Adipose tissue (tissue), 3 donors: ENCODE results near the gene CEP97. TPM values are rescaled to one million over a fixed set of nuclear protein-coding genes. Genes with fewer than 3 reads are reported as not detected.
"Not testable (repeated sequence)": the region's sequence is repeated elsewhere in the genome, so short reads cannot be mapped to it uniquely, and the experiment has no call there.

Experiments
- H3K27ac ChIP-seq: one replicate; pipeline ENCODE4 v1.5.1; 2013; ENCODE audit warnings: low read depth, low read length
- WGBS, 3 donors: extraction: QIAGEN DNeasy Blood & Tissue Kit; methylation state at CpG; one replicate each; pipeline ENCODE4 v1.1.7; 2013; 5-methylcytosine and 5-hydroxymethylcytosine counted together
- polyA plus RNA-seq, 3 donors: library from polyadenylated mRNA; stranded (reverse); fragments of 200-250 nt; gene quantifications; one replicate each; pipeline ENCODE4 v1.2.3, GENCODE V29; 2013
- donor health status: healthy with polysubstance abuse.
- donor health status: Bipolar disorder and iron deficiency.
- donor health status: healthy.

Gene CEP97
- polyA plus RNA-seq, 3 donors = 0.72 to 1.8 (median 1.0) TPM

DNA sequence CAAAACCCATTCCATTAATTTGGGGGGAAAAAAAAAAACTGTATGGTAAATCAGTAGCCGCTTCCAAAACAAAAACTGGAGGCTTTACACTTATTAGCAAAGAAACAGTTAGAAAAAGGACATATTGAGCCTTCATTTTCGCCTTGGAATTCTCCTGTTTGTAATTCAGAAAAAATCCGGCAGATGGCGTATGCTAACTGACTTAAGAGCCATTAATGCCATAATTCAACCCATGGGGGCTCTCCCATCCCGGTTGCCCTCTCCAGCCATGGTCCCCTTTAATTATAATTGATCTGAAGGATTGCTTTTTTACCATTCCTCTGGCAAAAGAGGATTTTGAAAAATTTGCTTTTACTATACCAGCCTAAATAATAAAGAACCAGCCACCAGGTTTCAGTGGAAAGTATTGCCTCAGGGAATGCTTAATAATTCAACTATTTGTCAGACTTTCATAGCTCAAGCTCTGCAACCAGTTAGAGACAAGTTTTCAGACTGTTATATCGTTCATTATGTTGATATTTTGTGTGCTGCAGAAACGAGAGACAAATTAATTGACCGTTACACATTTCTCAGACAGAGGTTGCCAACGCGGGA lies 28.5 kb upstream of the CEP97 start:
- no peak overlapping the region for H3K27ac ChIP-seq
- 34 to 37% (median 37%) methylated on average over 10 of the region's 10 CpGs for WGBS, 3 donors

- WGBS, 3 donors = 80 to 88% (median 80%) methylated on average over 7 of the region's 7 CpGs
- no peak overlapping the region for H3K27ac ChIP-seq
Observed at GRCh38 chr3:101701696-101702634, 22.4 kb upstream of the CEP97 start.

GRCh38 chr3:101702726-101703125 lies 21.7 kb upstream of the CEP97 start:
- WGBS, 3 donors = 93 to 98% (median 97%) methylated on average over 1 of the region's 1 CpG
- no peak overlapping the region for H3K27ac ChIP-seq

GRCh38 chr3:101703169-101703568 lies 21.2 kb upstream of the CEP97 start:
- WGBS, 3 donors = 75 to 91% (median 88%) methylated on average over 2 of the region's 2 CpGs
- H3K27ac ChIP-seq = no peak overlapping the region

DNA sequence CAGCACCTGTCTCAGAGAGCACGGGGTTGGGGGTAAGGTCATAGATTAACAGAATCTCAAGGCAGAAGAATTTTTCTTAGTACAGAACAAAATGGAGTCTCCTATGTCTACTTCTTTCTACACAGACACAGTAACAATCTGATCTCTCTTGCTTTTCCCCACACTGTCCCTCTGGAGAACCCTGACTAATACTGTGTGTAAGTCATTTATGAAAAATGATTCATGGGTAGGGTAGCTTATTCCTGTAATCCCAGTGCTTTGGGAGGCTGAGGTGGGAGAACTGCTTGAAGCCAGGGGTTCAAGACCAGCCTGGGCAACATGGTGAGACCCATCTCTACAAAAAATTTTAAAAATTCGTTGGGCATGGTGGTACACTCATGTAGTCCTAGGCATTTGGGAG lies 19.8 kb upstream of the CEP97 start:
- not testable (repeated sequence) for H3K27ac ChIP-seq
- WGBS, 3 donors = 46 to 71% (median 61%) methylated on average over 2 of the region's 2 CpGs

DNA sequence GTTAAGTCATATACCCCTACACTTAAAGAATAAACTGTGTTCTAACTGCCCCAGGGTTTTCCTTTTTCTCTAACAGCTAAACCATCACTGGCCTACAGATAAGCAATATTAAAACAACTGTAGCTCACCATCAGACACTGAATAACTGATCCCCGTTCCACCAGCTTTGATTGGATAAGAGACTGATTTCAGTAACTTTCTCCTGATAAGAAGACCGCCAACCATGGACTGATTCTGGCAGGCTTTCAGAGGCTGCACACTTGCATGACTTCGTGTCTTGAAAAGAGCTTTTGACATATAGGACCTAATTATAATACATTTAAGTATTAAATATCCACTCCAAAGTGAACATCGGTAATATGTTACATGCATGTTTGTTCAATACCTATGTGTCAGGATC lies 15.3 kb upstream of the CEP97 start:
- 41 to 71% (median 70%) methylated on average over 4 of the region's 4 CpGs for WGBS, 3 donors
- no peak overlapping the region for H3K27ac ChIP-seq

GRCh38 chr3:101718455-101718854 lies 6.0 kb upstream of the CEP97 start:
- H3K27ac ChIP-seq = no peak overlapping the region
- WGBS, 3 donors = 63 to 91% (median 84%) methylated on average over 1 of the region's 1 CpG

GRCh38 chr3:101719604-101720185 lies 4.7 kb upstream of the CEP97 start:
- 91 to 97% (median 93%) methylated on average over 3 of the region's 3 CpGs for WGBS, 3 donors
- H3K27ac ChIP-seq = no peak overlapping the region

DNA sequence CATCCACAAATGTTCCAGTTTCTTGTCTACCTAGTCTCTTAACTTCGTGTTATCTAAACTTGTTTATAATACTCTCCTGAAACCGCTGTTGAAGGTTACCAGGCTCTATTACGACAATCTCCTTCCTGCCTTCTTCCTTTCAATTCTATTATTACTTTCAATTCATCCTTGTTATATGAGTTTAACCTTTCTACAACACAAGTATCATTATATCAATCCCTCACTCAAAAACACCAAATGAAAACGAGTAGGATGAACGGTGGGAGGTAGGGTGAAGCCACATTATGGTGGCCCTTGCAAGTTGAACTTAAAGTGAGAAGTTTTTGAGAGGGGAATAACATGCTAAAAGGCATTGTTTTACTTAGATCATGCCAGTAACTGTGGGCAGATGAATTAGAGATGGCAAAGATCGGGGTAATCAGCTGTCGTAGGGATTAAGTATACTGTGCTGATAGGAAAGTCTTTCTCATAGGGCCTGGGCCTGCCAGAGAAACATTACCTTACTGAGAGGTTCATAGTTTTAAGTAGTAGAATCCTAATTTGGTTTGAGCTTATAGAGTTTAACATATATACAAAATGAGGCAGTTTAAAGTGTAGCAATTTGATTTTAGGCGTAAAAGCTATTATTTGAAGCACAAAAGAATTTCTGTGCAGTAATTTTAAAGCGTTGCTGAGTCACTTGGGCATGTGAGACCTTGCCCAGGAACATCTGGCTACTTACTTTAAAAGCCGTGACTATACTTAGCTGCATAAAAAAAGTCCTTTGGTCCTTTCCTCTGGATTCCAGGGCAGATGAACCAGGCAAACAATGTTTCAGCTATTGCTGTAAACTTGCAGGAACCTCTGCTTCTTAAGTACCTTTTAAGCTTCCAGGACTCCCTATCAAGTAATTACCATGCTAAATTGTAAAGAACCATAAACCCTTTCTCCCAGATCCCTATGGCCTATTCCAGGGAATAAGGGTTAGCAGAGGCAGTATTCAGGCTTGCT lies 3.3 kb upstream of the CEP97 start:
- WGBS, 3 donors = 55 to 60% (median 57%) methylated on average over 10 of the region's 10 CpGs
- no peak overlapping the region for H3K27ac ChIP-seq

- no peak overlapping the region for H3K27ac ChIP-seq
- 48 to 74% (median 62%) methylated on average over 7 of the region's 7 CpGs for WGBS, 3 donors
Observed at GRCh38 chr3:101722394-101723173, 1.8 kb upstream of the CEP97 start.

DNA sequence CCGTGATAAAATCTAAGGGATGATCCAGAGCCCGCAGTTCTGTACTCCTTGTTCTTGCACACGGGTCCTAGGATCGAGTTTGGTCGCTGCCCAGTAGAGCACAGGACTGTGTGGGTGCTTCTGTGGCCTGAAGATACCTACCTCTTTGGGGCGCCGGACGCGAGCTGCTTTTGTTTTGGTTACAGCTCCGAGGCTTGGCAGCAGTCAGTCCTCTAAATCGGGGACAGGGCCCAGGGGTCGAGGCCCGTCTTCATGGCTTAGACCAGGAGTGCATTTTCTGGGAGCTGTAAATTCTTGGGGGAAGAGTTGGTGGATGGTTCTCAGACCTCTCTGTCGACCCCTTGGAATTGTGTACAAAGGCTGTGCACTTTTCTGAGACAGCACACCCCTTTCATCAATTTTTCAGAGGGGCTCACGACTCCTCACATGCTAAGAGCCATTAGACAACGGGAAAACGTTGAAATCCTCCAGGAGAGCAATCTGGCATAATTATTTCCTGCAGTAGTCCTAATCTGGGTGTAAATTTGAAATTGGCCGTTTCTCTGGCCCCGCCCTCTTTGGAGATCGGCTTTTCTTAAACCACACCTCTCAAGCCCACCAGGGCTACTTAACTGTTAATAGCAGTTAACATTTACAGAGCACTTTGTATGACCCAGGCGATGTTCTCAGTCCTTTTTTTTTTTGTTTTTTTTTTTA lies 928 bp downstream of the CEP97 start:
- H3K27ac ChIP-seq = no peak overlapping the region
- 1% methylated on average over 21 of the region's 21 CpGs for WGBS, 3 donors

DNA sequence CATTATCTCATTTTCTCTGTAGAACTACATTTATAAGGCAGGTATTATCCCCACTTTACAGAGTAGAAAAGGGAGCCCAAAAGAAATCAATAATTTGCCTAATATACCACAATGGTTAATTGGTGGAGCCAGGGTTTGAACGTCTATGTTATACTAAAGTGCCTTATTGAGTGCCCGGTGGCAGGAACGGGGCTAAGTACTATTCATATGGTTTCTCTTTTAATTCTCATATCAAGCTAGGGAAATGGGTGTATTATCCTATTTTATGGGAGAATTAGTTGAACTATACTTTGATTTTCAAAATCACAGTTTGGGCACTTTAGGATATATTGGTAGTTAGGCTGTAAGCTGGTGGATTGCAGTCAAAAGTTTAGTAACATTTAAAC lies 1.5 kb downstream of the CEP97 start:
- H3K27ac ChIP-seq = no peak overlapping the region
- 32 to 46% (median 36%) methylated on average over 3 of the region's 3 CpGs for WGBS, 3 donors

- WGBS, 3 donors = 76 to 94% (median 83%) methylated on average over 5 of the region's 5 CpGs
- H3K27ac ChIP-seq = no peak overlapping the region
Observed at GRCh38 chr3:101729586-101729985, 5.2 kb downstream of the CEP97 start.

DNA sequence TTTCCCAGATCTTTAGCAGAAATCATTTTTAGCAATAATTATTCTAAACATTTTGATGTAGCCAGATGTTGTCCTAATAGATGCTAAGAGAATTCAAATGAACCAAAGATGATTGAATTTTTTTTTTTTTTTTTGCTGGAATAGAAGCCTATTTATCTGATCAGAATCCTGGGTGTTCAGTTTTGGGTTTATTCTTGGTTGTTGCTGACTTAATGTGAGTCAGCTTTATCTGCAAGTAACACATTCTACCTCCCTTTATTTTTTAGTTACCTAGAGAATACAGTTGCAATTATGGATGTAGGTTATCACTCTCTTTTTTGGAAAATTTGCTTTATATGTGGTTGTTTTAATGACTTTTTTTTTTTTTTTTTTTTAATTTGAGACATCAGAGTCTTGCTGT lies 6.4 kb downstream of the CEP97 start:
- no peak overlapping the region for H3K27ac ChIP-seq

- no peak overlapping the region for H3K27ac ChIP-seq
- WGBS, 3 donors = 93 to 98% (median 95%) methylated on average over 4 of the region's 4 CpGs
Observed at GRCh38 chr3:101732240-101732641, 7.8 kb downstream of the CEP97 start.

DNA sequence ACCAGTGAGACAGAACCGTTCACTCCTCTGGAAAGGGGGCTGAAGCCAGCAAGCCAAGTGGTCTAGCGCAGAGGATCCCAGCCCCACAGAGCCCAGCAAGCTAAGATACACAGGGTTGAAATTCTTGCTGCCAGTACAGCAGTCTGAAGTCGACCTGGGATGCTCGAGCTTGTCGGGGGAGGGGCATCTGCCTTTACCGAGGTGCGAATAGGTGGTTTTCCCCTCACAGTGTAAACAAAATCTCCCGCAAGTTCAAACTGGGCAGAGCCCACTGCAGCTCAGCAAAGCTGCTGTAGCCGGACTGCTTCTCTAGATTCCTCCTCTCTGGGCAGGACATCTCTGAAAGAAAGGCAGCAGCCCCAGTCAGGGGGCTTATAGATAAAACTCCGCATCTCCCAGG lies 11.4 kb downstream of the CEP97 start:
- H3K27ac ChIP-seq = no peak overlapping the region
- WGBS, 3 donors = 97 to 98% (median 98%) methylated on average over 10 of the region's 10 CpGs

- not testable (repeated sequence) for H3K27ac ChIP-seq
- 63 to 92% (median 73%) methylated on average over 3 of the region's 3 CpGs for WGBS, 3 donors
Observed at GRCh38 chr3:101741914-101742313, 17.5 kb downstream of the CEP97 start.
